BLaER1 (cell line): ENCODE results near the gene DIP2B.
"Not testable (repeated sequence)": the region's sequence is repeated elsewhere in the genome, so short reads cannot be mapped to it uniquely, and the experiment has no call there.

Source experiments
- H3K27ac ChIP-seq: shearing (Covaris generic); formaldehyde crosslinking; 2 replicates; pipeline ENCODE4 v1.8.1; 2022
- H3K27me3 ChIP-seq: shearing (Covaris generic); formaldehyde crosslinking; 2 replicates; pipeline ENCODE4 v1.8.1; 2022
- H3K36me3 ChIP-seq: shearing (Covaris generic); formaldehyde crosslinking; 2 replicates; pipeline ENCODE4 v1.8.1; 2022
- H3K4me1 ChIP-seq: shearing (Covaris generic); formaldehyde crosslinking; 2 replicates; pipeline ENCODE4 v1.8.1; 2022
- H3K4me2 ChIP-seq: shearing (Covaris generic); formaldehyde crosslinking; 2 replicates; pipeline ENCODE4 v1.8.1; 2022
- H3K4me3 ChIP-seq: shearing (Covaris generic); formaldehyde crosslinking; 2 replicates; pipeline ENCODE4 v1.8.1; 2022
- H3K9ac ChIP-seq: shearing (Covaris generic); formaldehyde crosslinking; 2 replicates; pipeline ENCODE4 v1.8.1; 2022
- H3K9me3 ChIP-seq: shearing (Covaris generic); formaldehyde crosslinking; 2 replicates; pipeline ENCODE4 v1.8.1; 2022
- H4K20me1 ChIP-seq: shearing (Covaris generic); formaldehyde crosslinking; 2 replicates; pipeline ENCODE4 v1.8.1; 2022
- Cebpa-rat ChIP-seq: shearing (Covaris generic); IDR thresholded peaks from 2 replicates; pipeline ENCODE4 v1.8.1; 2022

Gene DIP2B

DNA sequence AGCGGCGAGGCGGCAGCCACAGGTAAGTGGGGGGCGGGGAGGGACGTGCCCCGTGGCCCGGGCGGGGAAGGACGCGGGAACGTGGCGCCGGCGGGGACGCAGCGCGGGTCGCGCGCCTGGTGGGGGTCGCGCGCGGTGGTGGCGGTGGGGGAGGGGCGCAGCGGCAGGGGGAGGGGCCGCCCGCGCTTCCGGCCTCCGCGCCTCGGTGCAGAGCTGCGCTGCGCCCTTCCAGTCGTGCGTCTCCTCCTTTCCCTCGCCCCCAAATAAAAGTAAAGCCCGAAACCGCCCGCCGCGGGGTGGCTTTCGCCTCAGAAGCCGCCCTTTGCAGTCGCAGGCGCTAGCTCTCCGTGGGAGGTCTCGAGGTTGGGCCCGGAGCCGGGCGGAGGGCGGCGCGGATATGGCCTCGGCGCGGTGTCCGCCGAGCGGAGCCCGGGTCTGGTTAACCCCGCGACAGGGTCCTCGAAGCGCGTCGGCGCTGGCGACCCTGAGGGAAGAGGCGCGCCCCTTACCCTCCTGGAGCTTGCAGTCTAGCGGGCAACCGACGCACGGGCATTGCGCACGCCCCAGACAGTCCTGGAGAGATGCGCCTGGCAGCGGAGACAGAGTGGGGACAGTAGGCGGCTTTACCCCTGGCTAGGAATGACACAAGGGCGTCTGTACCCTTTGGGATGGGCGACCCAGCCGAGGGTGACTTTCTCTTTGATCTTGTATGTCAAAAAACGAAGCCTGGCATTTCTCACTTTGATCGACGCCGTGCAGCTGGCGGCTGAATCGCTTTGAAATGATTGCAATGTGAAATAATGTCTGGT lies 259.7 kb downstream of the DIP2B start:
- no peak; the same call in 1 of the 2 replicates for TF ChIP-seq Cebpa-rat
- H3K4me2 ChIP-seq, result peak overlapping the region; percentile 82
- H3K4me3 ChIP-seq, result peak overlapping the region; percentile 97
- H3K27me3 ChIP-seq, result no peaks in the 10 kb centered on the region
- H3K9me3 ChIP-seq, result peaks cover 17% of the 10 kb centered on the region
- peak overlapping the region; percentile 92 for H3K27ac ChIP-seq
- peaks cover 36% of the 10 kb centered on the region for H3K4me1 ChIP-seq
- H4K20me1 ChIP-seq, result peaks cover 23% of the 10 kb centered on the region
- peak overlapping the region; percentile 95 for H3K9ac ChIP-seq
- H3K36me3 ChIP-seq, result peaks cover 24% of the 10 kb centered on the region

DNA sequence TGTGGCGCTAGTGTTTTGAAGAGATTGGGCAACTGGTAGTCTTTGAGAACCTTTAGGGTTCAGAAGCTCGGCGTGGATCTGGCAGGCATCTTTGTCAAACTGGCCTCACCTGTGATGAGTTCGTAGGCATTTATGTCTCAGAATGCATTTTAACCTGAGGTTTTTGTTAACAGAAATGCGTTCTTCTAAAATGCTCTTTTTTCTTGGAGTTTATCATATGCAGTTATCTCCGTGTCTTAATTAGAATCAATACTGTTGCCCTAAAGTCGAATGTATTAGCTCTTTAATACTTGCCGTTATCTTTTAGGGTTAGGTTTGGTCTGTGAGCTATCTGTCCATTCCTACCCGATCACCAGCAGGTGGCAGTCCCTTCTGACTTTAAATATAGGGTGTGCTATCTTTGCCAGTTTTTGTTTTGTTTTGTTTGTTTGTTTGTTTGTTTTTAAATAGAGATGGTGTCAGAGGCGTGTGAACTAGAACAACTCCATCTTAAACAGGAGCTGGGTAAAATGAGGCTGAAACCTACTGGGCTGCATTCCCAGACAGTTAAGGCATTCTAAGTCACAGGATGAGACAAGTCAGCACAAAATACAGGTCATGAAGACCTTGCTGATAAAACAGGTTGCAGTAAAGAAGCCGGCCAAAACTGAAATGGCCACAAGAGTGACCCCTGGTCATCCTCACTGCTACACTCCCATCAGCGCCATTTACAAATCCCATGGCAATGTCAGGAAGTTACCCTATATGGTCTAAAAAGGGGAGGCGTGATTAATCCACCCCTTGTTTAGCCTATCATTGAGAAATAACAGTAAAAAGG lies 260.5 kb downstream of the DIP2B start:
- Histone ChIP-seq H3K9me3 (peaks cover 24% of the 10 kb centered on the region), H4K20me1 (peaks cover 23% of the 10 kb centered on the region), H3K27ac (peak overlapping the region; percentile 92), H3K4me2 (peak overlapping the region; percentile 82), H3K4me1 (peaks cover 36% of the 10 kb centered on the region), H3K9ac (peak overlapping the region; percentile 95), H3K36me3 (peaks cover 30% of the 10 kb centered on the region), H3K4me3 (peak overlapping the region; percentile 97), H3K27me3 (no peaks in the 10 kb centered on the region)
- peak; percentile 78; the same call in 1 of the 2 replicates for TF ChIP-seq Cebpa-rat

DNA sequence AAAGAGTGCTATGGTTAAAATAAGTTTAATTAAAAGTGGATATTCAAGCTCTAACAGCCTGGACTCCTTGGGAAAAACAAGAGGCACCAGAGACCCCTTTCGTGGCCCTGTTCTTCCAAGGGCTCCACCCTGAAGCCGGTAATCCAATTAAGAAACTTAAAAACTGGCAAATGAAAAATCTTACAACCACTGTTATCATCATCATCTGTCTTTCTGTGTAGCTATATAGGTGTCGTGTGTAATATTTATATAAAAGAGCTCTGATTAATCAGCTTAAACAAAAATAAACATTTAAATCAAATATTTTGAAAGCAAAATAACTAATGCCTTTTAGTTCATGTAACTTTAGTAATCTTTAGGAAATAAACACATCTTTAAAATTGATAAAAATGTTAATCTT lies 263.6 kb downstream of the DIP2B start:
- no peak for TF ChIP-seq Cebpa-rat
- peaks cover 61% of the 10 kb centered on the region for H3K36me3 ChIP-seq
- no peak overlapping the region for H3K9ac ChIP-seq
- H3K27me3 ChIP-seq, result no peaks in the 10 kb centered on the region
- peaks cover 53% of the 10 kb centered on the region for H3K9me3 ChIP-seq
- H3K4me3 ChIP-seq, result no peak overlapping the region
- H3K27ac ChIP-seq, result no peak overlapping the region
- peaks cover 11% of the 10 kb centered on the region for H3K4me1 ChIP-seq
- H4K20me1 ChIP-seq, result peaks cover 41% of the 10 kb centered on the region
- H3K4me2 ChIP-seq, result no peak overlapping the region

DNA sequence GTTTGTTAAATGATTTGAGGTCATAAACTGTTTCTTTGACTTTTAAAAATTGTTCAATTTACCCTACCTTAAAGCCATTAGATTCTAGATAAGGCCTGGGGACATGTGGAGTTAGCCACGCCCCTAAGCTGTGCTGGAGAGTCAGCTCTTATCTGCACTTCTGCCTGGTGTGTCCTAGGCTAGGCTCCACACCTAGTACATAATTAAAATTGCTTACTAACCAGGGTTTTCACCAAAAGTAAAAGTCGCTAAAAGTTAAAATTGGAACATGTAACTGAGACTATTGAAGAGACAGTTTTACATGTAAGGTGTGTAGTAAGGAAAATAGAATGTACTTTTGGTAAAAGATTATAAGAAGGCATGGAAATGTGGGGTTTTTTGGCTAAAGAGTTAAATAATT lies 264.0 kb downstream of the DIP2B start:
- Histone ChIP-seq H3K4me1 (peaks cover 11% of the 10 kb centered on the region), H3K36me3 (peaks cover 62% of the 10 kb centered on the region), H4K20me1 (peaks cover 46% of the 10 kb centered on the region), H3K9me3 (peaks cover 53% of the 10 kb centered on the region)
- not testable (repeated sequence) for H3K4me2 ChIP-seq, H3K9ac ChIP-seq, H3K4me3 ChIP-seq, H3K27me3 ChIP-seq, H3K27ac ChIP-seq

DNA sequence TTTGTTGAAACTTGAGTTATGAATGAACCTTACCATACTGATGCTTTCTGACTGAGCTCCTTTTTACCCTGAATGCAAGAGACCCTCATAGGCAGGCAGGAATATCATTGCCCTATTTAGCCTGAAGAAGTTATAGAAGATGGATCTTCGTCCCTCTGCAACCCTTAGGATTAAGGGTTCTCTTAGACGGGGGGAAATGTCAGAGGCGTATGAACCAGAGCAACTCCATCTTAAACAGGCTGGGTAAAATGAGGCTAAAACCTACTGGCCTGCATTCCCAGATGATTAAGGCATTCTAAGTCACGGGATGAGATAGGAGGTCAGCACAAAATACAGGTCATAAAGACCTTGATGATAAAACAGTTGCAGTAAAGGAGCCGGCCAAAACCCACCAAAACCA lies 266.6 kb downstream of the DIP2B start:
- Histone ChIP-seq H3K4me3 (no peak overlapping the region), H4K20me1 (peaks cover 61% of the 10 kb centered on the region), H3K9ac (no peak overlapping the region), H3K9me3 (peaks cover 53% of the 10 kb centered on the region), H3K27me3 (no peaks in the 10 kb centered on the region), H3K36me3 (peaks cover 62% of the 10 kb centered on the region), H3K4me2 (no peak overlapping the region), H3K27ac (no peak overlapping the region), H3K4me1 (no peaks in the 10 kb centered on the region; the same call in 1 of the 2 replicates)
- no peak for TF ChIP-seq Cebpa-rat

DNA sequence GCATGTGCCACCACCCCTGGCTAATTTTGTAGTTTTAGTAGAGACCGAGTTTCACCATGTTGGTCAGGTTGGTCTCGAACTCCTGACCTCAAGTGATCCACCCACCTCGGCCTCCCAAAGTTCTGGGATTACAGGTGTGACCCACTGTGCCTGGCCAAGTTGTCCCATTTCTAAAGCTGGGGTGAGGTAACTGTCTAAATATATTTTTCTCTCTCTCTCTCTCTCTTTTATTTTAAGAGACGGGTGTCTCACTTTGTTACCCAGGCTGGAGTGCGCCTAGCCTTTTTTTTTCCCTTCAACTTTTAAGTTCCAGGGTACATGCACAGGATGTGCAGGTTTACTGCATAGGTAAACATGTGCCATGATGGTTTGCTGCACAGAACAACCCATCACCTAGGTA lies 267.7 kb downstream of the DIP2B start:
- TF ChIP-seq Cebpa-rat, result no peak
- H3K4me2 ChIP-seq, result no peak overlapping the region
- no peak overlapping the region for H3K9ac ChIP-seq

DNA sequence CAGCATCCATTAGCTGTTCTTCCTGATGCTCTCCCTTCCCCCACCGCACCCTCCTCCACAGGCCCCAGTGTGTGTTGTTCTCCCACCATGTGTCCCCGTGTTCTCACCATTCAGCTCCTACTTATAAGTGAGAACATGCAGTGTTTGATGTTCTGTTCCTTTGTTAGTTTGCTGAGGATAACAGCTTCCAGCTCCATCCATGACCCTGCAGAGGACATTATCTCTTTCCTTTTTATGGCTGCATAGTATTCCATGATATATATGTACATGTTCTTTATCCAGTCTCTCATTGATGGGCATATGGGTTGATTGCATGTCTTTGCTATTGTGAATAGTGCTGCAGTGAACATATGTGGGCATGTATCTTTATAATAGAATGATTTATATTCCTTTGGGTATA lies 268.1 kb downstream of the DIP2B start:
- no peak overlapping the region for H3K4me3 ChIP-seq
- no peaks in the 10 kb centered on the region for H3K27me3 ChIP-seq
- H3K4me1 ChIP-seq, result no peaks in the 10 kb centered on the region
- peaks cover 50% of the 10 kb centered on the region for H3K36me3 ChIP-seq
- H3K4me2 ChIP-seq, result no peak overlapping the region
- peaks cover 63% of the 10 kb centered on the region; the same call in 1 of the 2 replicates for H4K20me1 ChIP-seq
- no peak overlapping the region for H3K9ac ChIP-seq
- H3K27ac ChIP-seq, result no peak overlapping the region
- H3K9me3 ChIP-seq, result peaks cover 52% of the 10 kb centered on the region
- TF ChIP-seq Cebpa-rat, result no peak

More for the DNA sequence above, 267.7 kb downstream of the DIP2B start:
- H3K27me3 ChIP-seq, result no peaks in the 10 kb centered on the region
- no peak overlapping the region for H3K27ac ChIP-seq
- no peak overlapping the region for H3K4me3 ChIP-seq
- H4K20me1 ChIP-seq, result peaks cover 61% of the 10 kb centered on the region; the same call in 1 of the 2 replicates
- H3K9me3 ChIP-seq, result peaks cover 53% of the 10 kb centered on the region
- no peaks in the 10 kb centered on the region for H3K4me1 ChIP-seq
- peaks cover 55% of the 10 kb centered on the region for H3K36me3 ChIP-seq

DNA sequence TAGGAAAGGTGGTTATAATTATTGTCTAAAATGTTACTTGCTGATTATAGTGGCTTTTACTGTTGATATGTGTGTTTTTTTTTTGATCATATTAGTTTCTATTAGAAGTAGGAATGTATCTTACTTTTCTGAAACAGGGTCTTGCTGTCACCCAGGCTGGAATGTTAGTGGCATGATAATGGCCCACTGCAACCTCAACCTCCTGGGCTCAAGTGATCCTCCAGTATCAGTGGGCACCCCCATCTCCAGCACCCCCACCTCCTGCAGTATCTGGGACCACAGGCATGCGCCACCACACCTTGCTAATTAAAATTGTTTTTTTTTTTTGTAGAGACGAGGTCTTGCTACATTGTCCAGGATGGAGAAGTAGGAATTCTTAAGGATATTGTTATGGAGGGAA lies 270.5 kb downstream of the DIP2B start:
- H3K9ac ChIP-seq, result no peak overlapping the region
- H3K27me3 ChIP-seq, result no peaks in the 10 kb centered on the region
- H4K20me1 ChIP-seq, result peaks cover 76% of the 10 kb centered on the region; the same call in 1 of the 2 replicates
- H3K4me1 ChIP-seq, result no peaks in the 10 kb centered on the region
- no peak overlapping the region for H3K4me2 ChIP-seq
- no peak overlapping the region for H3K27ac ChIP-seq
- TF ChIP-seq Cebpa-rat, result no peak
- H3K4me3 ChIP-seq, result no peak overlapping the region
- peaks cover 37% of the 10 kb centered on the region for H3K36me3 ChIP-seq
- H3K9me3 ChIP-seq, result peaks cover 29% of the 10 kb centered on the region

DNA sequence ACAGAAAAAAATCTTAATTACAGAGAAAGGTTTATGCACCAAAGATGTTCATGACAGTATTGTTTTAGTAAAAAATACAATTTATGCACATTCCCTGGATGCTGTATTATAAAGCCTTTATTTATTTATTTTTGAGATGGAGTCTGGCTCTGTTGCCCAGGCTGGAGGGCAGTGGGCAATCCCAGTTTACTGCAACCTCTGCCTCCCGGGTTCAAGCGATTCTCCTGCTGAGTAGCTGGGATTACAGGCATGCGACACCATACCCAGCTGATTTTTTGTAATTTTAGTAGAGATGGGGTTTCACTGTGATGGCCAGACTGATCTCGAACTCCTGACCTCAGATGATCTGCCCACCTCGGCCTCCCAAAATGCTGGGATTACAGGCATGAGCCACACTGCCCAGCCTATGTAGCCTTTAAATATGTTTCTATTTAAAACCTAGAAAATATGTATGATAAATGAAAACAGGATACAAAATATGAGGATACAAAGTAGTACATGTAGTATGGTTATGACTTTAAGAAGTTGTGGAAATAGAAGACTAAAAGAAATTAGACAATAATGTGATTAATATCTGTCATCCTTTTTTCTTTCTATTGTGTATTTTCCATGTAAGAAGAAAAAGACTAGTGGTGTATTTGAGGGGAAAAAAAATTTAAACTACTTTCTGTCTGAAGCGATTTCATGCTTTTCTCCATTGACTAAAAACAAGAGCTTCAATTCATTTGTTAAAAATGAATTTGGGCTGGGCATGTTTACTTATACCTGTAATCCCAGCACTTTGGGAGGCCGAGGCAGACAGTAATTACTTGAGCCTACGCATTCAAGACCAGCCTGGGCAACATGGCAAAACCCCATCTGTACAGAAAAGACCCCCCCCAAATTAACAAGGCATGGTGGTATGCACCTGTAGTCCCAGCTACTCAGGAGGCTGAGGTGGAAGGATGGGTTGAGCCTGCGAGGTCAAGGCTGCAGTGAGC lies 272.3 kb downstream of the DIP2B start:
- Histone ChIP-seq H3K36me3 (peaks cover 36% of the 10 kb centered on the region), H3K9me3 (peaks cover 11% of the 10 kb centered on the region; the same call in 1 of the 2 replicates), H3K27me3 (no peaks in the 10 kb centered on the region), H3K27ac (no peak overlapping the region), H4K20me1 (peaks cover 72% of the 10 kb centered on the region; the same call in 1 of the 2 replicates), H3K4me2 (no peak overlapping the region), H3K4me1 (no peaks in the 10 kb centered on the region), H3K9ac (no peak overlapping the region), H3K4me3 (no peak overlapping the region)
- TF ChIP-seq Cebpa-rat, result no peak
